GM21360 (cell line): ENCODE measurements around the gene SLF2.
A peak's percentile ranks its signal among the peaks of the same experiment; 100 is the strongest.

ENCODE experiments used
- ATAC-seq: cut with Tn5 transposase; IDR thresholded peaks from one replicate; pipeline ENCODE4 v1.9.1; 2021; ENCODE audit warnings: mild to moderate bottlenecking, moderate library complexity; ENCODE audit not compliant: unreplicated experiment

SLF2 gene

DNA sequence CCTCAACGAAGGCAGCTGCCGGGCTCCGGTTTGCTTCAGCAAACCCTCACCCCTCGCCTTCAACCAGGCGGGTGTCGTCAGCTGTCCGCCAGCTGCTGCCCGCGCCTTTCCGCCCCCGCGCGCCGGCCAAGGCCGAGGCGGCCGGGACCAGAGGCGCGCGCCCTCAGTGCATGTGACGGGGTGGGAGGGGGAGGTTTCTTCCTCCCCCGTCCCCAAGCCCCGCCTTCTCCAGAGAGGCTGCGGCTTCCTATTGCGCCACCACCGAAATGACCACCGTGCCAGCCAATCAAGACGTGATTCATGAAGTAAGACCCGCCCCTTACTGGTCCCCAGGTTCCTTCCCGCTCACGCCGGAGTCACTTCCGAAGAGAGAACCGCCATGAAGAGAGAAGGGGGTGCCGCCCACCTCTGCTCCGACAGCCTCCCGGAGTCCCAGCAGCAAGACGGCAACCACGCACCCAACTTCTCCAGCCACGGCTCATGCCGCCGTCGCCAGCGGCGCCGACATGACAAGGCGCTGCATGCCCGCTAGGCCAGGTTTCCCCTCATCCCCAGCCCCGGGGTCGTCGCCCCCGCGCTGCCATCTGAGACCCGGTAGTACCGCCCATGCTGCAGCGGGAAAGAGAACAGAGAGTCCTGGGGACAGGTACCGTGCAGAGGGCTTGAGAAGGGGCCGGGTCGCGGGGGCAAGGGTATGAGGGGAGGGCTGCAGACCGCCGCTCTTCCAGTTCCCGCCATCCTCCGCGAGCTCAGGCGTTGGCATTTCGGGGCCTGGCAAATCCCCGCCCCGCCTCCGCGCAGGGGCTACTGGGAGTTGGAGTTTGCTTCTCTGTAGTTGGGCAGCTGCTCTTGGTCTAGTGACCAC is at the start of gene SLF2:
TSS of gene SLF2 (plus strand) at position 359 of the 865 bp plus-strand sequence. CDS start at position 507, 148 bp downstream.
- ATAC-seq = peak; percentile 88

DNA sequence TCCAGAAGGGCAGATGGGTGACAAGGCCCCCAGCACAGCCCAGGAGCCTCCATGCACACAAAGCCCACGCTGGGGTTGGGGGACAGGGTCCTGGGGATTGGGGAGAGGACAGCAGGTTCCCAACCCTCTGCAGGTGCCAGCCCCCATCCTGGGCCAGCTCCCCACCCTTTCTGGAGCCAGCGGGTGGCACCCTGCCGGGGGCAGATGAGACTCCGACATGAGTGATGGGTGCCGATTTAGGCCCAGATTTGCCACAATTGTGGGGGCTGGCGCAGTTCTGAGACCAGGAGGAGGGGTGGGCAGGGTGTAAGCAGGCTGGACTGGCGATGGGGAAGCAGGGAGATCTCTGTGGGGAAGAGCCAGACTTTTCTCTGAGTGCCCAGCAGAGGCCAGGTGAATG is 49.3 kb upstream of the SLF2 start:
- ATAC-seq = no peak

DNA sequence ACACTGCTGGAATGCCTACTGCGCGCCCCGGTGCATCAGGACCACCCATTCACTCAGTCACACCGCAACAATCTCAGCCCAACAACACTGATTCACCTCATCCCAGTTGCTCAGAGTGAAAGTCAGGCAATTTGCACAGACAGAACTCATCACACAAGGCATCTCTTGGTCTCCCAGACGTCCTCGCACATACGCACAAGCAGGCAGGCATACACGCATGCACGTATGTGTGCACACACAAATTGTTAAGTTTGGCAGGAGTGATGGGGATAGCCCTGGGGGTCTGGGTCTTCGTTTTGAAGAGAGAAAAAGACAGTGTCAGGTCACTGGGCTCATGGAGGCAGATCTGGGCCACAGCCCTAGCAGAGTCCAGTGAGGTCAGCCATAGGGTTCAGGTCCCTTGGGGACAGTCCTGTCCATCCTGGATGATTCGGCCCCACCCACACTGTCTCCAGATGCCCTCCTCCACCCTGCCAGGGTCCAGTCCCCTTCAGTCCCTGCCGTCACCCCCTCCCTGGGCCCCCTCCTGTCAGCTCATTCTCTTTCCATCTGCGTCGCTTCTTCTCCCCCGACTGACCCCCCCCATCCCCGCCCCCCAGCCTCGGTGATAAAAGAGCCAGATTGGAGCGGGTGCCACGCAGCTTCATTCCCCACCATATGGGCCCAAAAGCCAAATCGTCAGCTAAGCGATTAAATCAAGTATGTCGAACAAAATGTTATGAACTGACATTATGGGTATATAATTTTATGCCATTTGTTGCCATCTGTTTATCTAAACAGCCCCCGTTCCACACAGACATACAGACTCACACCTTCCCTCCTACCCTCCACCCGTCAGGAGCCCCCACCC is 48.5 kb upstream of the SLF2 start:
- ATAC-seq = no peak

- no peak for ATAC-seq
These were observed 47.8 kb upstream of the SLF2 start for GRCh38 chr10:100864978-100865377.

DNA sequence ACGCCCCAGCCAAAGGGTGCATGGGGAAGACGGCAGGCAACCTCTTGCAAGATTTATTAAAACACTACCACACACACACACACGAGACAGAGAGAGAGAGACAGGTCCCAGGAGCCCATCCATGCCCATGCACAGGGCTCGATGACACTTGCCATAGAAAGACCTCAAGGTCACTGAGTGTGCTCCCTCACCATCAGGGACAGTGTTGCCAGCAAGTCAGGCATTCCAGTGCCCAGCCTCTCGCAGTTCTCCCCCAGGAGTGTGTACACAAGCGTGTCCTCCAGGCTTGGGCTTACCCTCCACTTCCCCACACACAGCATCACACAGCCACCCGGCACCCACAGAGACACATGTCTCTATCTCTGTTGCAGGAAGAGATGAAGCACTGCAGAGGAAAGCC is 46.8 kb upstream of the SLF2 start:
- ATAC-seq = no peak

DNA sequence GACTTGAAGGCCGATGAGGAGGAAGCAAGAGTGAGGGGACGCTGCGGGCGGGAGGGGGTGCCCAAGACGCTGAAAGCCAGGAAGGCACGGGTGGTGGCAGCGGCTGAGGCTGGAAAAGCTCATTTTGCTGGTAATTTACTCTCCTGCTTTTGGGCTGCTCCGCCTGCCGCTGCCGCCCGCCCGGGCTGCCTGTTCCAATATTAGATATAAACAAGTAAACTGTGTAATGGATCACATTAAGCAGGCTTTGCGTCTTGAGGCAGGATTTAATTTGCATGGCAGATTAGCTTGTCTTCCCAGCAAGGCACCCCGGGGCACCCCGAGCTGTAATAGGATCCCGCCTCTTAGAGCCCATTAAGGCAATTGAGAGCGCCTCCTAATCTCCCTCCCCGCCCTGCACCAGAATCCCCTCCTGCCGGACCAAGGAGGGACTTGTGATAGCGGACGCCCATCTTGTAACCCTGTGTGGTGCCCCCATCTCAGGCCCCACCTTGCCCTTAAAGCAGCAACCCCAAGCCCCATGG is 46.1 kb upstream of the SLF2 start:
- no peak for ATAC-seq

- ATAC-seq = no peak
These were observed 45.4 kb upstream of the SLF2 start for GRCh38 chr10:100867261-100867963.

DNA sequence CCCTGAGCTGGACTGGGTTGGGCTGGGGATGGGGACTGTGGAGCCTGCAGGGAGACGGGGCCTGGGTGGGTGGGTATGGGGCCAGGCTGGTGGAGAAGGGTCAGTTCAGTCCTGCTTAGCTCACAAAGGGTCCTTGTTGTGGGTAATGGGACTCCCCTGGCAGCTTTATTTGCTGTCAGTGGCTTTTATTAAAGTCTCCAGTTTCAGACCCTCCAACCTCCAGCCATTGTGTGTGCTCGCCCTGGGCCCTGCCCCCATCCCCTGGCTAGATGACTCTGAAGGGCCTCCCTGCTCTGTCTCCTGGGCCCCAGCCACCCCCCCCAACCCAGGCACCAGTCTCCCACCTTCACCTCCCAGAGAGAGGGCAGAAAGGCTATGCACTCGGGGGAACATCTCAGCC is 44.4 kb upstream of the SLF2 start:
- no peak for ATAC-seq

GRCh38 chr10:100869399-100869798 is 43.4 kb upstream of the SLF2 start:
- ATAC-seq = no peak

DNA sequence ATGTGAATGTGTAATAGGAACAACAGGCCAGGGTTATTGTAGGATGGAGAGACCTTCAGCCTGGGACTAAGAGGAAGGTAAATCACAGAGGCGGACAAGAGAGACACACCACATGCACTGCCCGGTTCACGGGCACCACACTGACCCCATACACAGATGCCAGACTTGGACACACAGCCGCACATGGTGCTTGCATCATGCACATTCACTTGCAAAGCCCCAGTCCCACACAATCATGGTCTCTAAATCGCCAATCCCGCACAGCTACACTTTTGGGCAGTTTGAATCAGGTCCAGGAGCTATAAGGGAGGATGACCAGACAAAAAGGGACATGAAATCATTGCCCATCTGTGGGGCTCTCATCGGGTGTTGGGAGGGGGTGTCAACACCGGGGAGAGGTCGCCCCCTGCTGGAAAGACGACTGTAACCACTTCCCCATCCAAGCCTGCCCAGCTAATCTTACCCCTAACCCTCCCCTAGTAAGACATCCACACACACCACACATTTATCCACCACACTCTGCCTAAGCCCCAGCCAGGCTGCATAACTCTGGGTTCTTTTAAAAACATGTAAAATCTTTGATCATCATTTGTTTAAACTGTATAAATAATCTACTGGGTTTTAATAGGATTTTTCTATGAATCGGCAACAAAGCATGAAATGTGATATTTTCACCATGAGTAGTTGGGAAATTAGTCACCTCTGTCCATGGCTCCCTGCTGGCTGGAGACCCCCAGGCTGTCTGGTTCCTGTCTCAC is 40.5 kb upstream of the SLF2 start:
- no peak for ATAC-seq

DNA sequence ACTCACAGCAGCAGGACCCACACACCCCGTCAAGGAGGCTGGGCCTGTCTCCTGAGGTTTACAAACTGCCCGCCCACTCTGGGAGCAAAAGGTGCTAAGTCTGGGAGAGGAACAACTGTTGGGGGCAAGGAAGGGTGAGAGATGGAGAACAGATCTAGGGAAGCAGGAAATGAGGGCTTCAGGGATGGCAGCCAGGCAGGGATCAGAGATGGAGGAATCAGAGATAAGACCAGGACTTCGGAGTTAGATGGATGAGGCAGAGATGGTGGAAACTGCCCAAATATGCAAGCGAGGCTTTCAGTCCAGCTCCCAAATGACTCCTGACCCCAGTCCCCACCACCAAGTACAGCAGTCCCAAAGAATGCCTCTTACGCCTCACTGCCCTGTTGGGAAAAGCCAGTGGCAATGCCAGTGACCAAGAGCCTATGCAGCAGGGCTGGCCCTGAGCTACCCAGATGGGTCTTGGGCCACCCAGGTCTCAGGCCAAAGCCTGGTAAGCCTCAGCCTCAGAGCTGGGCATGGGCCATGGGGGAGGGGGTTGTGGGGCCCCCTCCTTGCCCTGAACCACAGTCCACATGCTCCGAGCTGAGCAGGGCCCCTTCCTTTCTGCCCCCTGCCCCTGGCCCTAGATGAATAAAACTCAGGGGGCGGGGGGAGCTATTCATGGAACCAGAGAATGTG is 39.5 kb upstream of the SLF2 start:
- ATAC-seq = no peak

GRCh38 chr10:100873827-100874326 is 38.9 kb upstream of the SLF2 start:
- no peak for ATAC-seq

DNA sequence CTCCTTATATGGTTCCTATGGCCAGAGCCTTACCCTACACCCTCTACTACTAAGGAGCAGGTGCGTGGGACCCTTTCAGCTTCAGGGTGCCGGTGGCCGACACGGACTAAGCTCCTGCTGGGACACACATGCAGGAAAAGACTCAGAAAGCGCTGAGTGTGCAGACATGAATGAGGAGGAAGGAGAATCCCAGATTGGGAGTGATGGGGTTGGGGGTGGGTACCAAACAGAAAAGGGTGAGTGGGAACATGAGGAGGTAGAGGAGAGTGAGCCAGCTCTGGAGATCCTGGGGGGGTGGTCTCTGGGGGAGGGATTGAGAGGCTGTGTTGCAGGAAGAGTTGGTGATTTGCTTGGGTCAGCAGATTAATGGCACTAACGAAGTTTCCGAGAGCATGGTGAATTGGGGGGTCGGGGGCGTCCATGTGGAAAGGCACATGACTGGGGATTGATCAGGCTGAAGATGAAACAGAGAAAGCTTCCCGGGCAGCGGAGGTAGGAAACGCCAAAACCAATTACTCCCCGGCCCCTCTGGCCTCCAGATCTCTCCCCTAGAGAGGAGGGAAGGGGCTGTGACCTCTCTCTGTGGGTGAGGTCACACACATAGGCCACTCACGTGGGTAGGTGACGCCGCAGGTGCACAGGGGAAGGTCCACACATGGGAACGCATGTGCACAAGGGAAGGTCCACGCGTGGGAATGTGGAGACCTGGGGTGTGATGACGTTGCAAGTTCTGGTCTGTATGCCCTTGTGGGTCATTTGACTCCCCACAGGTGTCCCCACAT is 37.9 kb upstream of the SLF2 start:
- no peak for ATAC-seq

GRCh38 chr10:100875484-100876166 is 37.1 kb upstream of the SLF2 start:
- no peak for ATAC-seq

- ATAC-seq = no peak
These were observed 35.9 kb upstream of the SLF2 start for GRCh38 chr10:100876585-100877460.

GRCh38 chr10:100877461-100877850 is 35.3 kb upstream of the SLF2 start:
- no peak for ATAC-seq

DNA sequence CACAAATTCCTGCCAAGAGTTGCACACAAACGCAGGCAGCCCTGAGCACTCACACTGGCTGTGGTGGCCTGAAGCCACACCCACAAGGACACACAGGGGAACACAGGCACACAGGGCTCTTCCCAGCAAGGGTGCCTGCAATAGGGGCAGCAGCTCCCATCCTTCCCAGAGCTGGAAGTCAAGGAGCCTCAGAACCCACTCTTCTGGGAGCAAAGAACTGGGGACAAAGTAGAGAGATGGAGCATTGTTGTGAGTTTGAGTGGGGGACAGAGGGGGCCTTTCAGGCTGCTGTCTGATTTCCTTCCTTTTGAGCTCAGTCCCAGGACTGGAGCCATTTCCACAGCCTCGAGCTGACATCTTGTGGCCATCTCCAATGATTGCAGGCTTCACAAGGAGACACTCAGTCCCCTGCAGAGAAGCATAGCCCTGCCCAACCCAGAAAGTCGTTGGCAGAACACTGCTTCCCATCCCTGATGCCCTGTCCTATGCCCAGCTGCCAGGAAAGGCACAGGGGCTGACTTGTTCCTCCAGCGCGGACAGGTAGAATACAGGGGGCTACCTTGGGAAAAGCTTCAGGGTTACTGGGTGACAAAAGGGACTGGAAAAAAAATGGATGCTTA is 34.4 kb upstream of the SLF2 start:
- no peak for ATAC-seq
